ENCODE results near the gene DRD2. TPM values are rescaled to one million over a fixed set of nuclear protein-coding genes. Genes with fewer than 3 reads are reported as not detected.

DRD2 gene
- total RNA-seq, 2 experiments from 2014 or later: not detected

DNA sequence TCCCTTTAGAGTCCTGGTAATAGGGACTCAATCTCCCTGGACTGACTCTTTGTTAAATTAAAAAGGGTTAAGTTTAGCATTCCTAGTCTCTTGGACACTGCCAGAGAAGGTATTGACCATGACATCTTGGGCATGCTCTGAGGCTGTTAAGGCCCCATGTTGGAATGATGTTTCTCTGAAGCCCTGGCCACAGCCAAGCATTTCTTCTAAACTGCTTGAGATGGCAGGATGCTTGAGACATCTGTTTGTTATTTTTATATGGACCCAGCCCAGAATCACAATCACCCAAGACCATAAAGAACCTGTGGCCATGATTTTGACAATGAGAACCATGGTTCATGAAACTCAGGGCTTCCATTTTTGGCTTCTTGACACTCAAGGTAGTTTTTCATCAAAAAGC is 93.1 kb downstream of the DRD2 start:
- intact Hi-C loops (cut with micrococcal nuclease; ENCODE audit: unreplicated experiment): no loop called here
- TF ChIP-seq, protein P1, sequence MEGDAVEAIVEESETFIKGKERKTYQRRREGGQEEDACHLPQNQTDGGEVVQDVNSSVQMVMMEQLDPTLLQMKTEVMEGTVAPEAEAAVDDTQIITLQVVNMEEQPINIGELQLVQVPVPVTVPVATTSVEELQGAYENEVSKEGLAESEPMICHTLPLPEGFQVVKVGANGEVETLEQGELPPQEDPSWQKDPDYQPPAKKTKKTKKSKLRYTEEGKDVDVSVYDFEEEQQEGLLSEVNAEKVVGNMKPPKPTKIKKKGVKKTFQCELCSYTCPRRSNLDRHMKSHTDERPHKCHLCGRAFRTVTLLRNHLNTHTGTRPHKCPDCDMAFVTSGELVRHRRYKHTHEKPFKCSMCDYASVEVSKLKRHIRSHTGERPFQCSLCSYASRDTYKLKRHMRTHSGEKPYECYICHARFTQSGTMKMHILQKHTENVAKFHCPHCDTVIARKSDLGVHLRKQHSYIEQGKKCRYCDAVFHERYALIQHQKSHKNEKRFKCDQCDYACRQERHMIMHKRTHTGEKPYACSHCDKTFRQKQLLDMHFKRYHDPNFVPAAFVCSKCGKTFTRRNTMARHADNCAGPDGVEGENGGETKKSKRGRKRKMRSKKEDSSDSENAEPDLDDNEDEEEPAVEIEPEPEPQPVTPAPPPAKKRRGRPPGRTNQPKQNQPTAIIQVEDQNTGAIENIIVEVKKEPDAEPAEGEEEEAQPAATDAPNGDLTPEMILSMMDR (conservative IDR thresholded peaks at IDR 0.05; ENCODE audit: low read length): no peak
- no peak for TF ChIP-seq EZH2phosphoT487 (IDR thresholded peaks at IDR 0.05; ENCODE audit: borderline replicate concordance, low read depth, low read length)
- no peak overlapping the region for H3K4me2 ChIP-seq (ENCODE audit: low read length)
- H3K9me2 ChIP-seq (ENCODE audit: insufficient read depth, low read length): no peaks in the 10 kb centered on the region
- no TSS peak for BruUV-seq (replicated peaks)
- no peak overlapping the region for H3K4me3 ChIP-seq (ENCODE audit: low read depth, low read length, poor library complexity, severe bottlenecking)
- ChIA-PET CTCF (ENCODE audit: unreplicated experiment) (no interaction called here), POLR2A (no interaction called here)
- H3K36me3 ChIP-seq (ENCODE audit: insufficient read depth, low read length): no peaks in the 10 kb centered on the region
- no peak overlapping the region for H2AFZ ChIP-seq (ENCODE audit: low read length)
- no peaks in the 10 kb centered on the region for H3K4me1 ChIP-seq (ENCODE audit: insufficient read depth, low read length, poor library complexity, severe bottlenecking)
- no peak overlapping the region for H3K27ac ChIP-seq (ENCODE audit: low read depth, low read length, poor library complexity, severe bottlenecking)
- no peak for DNase-seq (ENCODE audit: low spot score)
- H3K9me3 ChIP-seq (ENCODE audit: low read length): no peaks in the 10 kb centered on the region
- H4K20me1 ChIP-seq (ENCODE audit: insufficient read depth, low read length): no peaks in the 10 kb centered on the region
- H3K79me2 ChIP-seq (ENCODE audit: insufficient read depth, low read depth, low read length): no peaks in the 10 kb centered on the region

DNA sequence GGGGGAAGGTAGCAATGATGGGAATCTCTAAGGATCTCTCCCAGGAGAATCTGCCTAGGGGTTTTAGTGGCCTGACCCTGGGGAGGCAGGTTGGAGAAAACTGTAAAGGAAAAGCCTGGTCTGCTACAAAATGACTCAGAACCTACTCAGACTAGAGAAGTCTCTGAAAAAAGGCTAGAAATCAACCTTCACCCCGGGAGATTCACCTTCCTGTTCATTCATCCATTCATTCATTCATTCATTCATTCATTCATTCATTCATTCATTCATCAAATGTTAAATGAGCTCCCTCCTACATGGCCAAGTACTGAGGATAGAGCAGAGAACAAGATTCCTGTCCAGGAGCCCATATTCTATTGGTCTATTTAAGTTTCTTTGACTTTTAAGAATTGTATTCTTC is 96.5 kb downstream of the DRD2 start:
- Histone ChIP-seq H3K9me2 (ENCODE audit: insufficient read depth, low read length) (no peaks in the 10 kb centered on the region), H3K79me2 (ENCODE audit: insufficient read depth, low read depth, low read length) (no peaks in the 10 kb centered on the region), H3K4me1 (ENCODE audit: insufficient read depth, low read length, poor library complexity, severe bottlenecking) (no peaks in the 10 kb centered on the region), H3K36me3 (ENCODE audit: insufficient read depth, low read length) (no peaks in the 10 kb centered on the region), H3K4me3 (ENCODE audit: low read depth, low read length, poor library complexity, severe bottlenecking) (no peak overlapping the region), H3K4me2 (ENCODE audit: low read length) (no peak overlapping the region), H3K9me3 (ENCODE audit: low read length) (no peaks in the 10 kb centered on the region), H4K20me1 (ENCODE audit: insufficient read depth, low read length) (no peaks in the 10 kb centered on the region), H3K27ac (ENCODE audit: low read depth, low read length, poor library complexity, severe bottlenecking) (no peak overlapping the region), H2AFZ (ENCODE audit: low read length) (no peak overlapping the region)
- DNase-seq (ENCODE audit: low spot score): no peak
- ChIA-PET CTCF (ENCODE audit: unreplicated experiment) (no interaction called here), POLR2A (no interaction called here)
- intact Hi-C loops (cut with micrococcal nuclease; ENCODE audit: unreplicated experiment): no loop called here
- no TSS peak for BruUV-seq (replicated peaks)
- TF ChIP-seq EZH2phosphoT487 (IDR thresholded peaks at IDR 0.05; ENCODE audit: borderline replicate concordance, low read depth, low read length): no peak
- TF ChIP-seq, protein P1 (conservative IDR thresholded peaks at IDR 0.05; ENCODE audit: low read length): no peak

- Histone ChIP-seq H3K36me3 (ENCODE audit: insufficient read depth, low read length) (no peaks in the 10 kb centered on the region), H3K27ac (ENCODE audit: low read depth, low read length, poor library complexity, severe bottlenecking) (no peak overlapping the region), H3K79me2 (ENCODE audit: insufficient read depth, low read depth, low read length) (no peaks in the 10 kb centered on the region), H2AFZ (ENCODE audit: low read length) (no peak overlapping the region), H3K4me2 (ENCODE audit: low read length) (no peak overlapping the region), H3K9me2 (ENCODE audit: insufficient read depth, low read length) (no peaks in the 10 kb centered on the region), H4K20me1 (ENCODE audit: insufficient read depth, low read length) (no peaks in the 10 kb centered on the region), H3K9me3 (ENCODE audit: low read length) (no peaks in the 10 kb centered on the region), H3K4me3 (ENCODE audit: low read depth, low read length, poor library complexity, severe bottlenecking) (no peak overlapping the region), H3K4me1 (ENCODE audit: insufficient read depth, low read length, poor library complexity, severe bottlenecking) (no peaks in the 10 kb centered on the region)
- intact Hi-C loops (cut with micrococcal nuclease; ENCODE audit: unreplicated experiment): no loop called here
- ChIA-PET CTCF (ENCODE audit: unreplicated experiment) (no interaction called here), POLR2A (no interaction called here)
- DNase-seq (ENCODE audit: low spot score): no peak
- TF ChIP-seq, protein P1 (conservative IDR thresholded peaks at IDR 0.05; ENCODE audit: low read length): no peak
- TF ChIP-seq EZH2phosphoT487 (IDR thresholded peaks at IDR 0.05; ENCODE audit: borderline replicate concordance, low read depth, low read length): no peak
- no TSS peak for BruUV-seq (replicated peaks)
These were observed 97.4 kb downstream of the DRD2 start for GRCh38 chr11:113377681-113378412.

Data from OCI-LY7 (cell line).